22Rv1 (cell line): ENCODE measurements around the gene USP9Y.

Experiments
- CTCF ChIP-seq: fragments of 450-650 bp; IDR thresholded peaks from 2 replicates; pipeline ENCODE4 v1.5.1; 2017; ENCODE audit warnings: mild to moderate bottlenecking
- ZFX ChIP-seq: fragments of 450-650 bp; IDR thresholded peaks from 2 replicates; pipeline ENCODE4 v1.6.1; 2017; ENCODE audit warnings: antibody characterized with exemption, borderline replicate concordance

- TF ChIP-seq CTCF (no peak), ZFX (no peak)
These were observed 40.4 kb downstream of the USP9Y start for GRCh38 chrY:12741414-12741813.
